Measurements from ENCODE around the gene KMT2C. TPM values are rescaled to one million over a fixed set of nuclear protein-coding genes. Genes with fewer than 3 reads are reported as not detected.

The KMT2C gene
- total RNA-seq, 1 donor from 2014 or later: 136 TPM

DNA sequence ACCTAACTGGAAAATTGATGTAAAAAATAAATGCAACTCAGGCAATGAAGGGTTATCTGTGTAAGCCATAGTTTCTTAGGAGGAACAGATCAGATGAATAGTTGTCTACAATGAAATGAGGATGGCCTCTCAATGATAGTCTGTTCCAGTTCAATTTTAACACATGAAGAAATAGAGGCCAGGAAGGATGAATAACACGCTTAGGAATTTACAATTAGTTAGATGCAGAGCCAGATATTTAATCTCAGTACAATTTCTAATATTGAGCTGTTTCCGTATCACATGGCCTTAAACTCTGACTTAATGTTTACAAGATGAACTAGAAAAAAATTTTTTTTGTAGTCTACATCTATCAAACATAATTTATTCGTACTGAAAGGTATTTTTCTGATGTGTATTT, 233.7 kb downstream of the KMT2C start:
- no peaks in the 10 kb centered on the region for H3K27me3 Mint-ChIP-seq (ENCODE audit: unreplicated experiment)
- DNase-seq: no peak

DNA sequence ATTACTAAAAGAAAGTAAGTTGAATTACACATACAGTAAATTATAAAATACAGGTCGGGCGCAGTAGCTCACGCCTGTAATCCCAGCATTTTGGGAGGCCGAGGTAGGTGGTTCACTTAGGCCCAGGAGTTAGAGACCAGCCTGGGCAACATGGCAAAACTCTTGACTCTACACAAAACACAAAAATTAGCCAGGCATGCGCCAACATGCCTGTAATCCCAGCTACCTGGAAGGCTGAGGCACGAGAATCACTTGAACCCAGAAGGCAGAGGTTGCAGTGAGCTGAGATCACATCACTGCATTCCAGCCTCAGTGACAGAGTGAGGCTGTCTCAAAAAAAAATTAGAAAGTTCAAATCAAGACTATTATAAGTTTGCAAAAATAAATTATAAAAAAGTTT, 235.4 kb downstream of the KMT2C start:
- peaks cover 5% of the 10 kb centered on the region for H3K36me3 Mint-ChIP-seq (ENCODE audit: unreplicated experiment)
- TF ChIP-seq, protein P1, sequence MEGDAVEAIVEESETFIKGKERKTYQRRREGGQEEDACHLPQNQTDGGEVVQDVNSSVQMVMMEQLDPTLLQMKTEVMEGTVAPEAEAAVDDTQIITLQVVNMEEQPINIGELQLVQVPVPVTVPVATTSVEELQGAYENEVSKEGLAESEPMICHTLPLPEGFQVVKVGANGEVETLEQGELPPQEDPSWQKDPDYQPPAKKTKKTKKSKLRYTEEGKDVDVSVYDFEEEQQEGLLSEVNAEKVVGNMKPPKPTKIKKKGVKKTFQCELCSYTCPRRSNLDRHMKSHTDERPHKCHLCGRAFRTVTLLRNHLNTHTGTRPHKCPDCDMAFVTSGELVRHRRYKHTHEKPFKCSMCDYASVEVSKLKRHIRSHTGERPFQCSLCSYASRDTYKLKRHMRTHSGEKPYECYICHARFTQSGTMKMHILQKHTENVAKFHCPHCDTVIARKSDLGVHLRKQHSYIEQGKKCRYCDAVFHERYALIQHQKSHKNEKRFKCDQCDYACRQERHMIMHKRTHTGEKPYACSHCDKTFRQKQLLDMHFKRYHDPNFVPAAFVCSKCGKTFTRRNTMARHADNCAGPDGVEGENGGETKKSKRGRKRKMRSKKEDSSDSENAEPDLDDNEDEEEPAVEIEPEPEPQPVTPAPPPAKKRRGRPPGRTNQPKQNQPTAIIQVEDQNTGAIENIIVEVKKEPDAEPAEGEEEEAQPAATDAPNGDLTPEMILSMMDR (IDR thresholded peaks at IDR 0.05; ENCODE audit: partially characterized antibody, unreplicated experiment): no peak
- H3K9me3 Mint-ChIP-seq (ENCODE audit: unreplicated experiment): no peaks in the 10 kb centered on the region
- DNase-seq: no peak
- no peaks in the 10 kb centered on the region for H3K27me3 Mint-ChIP-seq (ENCODE audit: unreplicated experiment)
- no peaks in the 10 kb centered on the region for H3K4me1 Mint-ChIP-seq (ENCODE audit: low read depth, unreplicated experiment)
- H3K4me3 Mint-ChIP-seq (ENCODE audit: unreplicated experiment): no peak overlapping the region
- H3K27ac Mint-ChIP-seq (ENCODE audit: unreplicated experiment): no peak overlapping the region

More for the DNA sequence above, 233.7 kb downstream of the KMT2C start:
- Mint-ChIP-seq H3K4me1 (ENCODE audit: low read depth, unreplicated experiment) (no peaks in the 10 kb centered on the region), H3K36me3 (ENCODE audit: unreplicated experiment) (no peaks in the 10 kb centered on the region), H3K9me3 (ENCODE audit: unreplicated experiment) (peaks cover 2% of the 10 kb centered on the region), H3K4me3 (ENCODE audit: unreplicated experiment) (no peak overlapping the region), H3K27ac (ENCODE audit: unreplicated experiment) (no peak overlapping the region)
- TF ChIP-seq, protein P1 (IDR thresholded peaks at IDR 0.05; ENCODE audit: partially characterized antibody, unreplicated experiment): no peak

DNA sequence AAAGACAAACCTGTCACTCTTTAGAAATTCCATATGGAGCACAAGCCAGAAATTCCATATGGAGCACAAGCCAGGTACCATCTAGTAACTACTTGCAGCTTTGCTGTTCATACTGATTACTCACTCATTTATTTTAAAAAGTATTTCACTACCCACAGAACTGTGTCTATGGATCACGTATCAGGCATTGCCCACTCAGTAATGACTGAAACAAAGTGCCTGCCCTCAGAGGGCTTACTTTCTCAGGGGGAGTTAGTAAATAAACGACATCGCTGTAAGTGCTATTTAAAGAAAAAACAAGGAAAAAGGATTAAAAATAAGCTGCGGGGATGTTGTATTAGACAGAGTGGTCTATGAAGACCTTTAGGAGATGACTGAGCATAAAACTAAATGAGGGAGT, 239.4 kb downstream of the KMT2C start:
- Mint-ChIP-seq H3K27ac (ENCODE audit: unreplicated experiment) (no peak overlapping the region), H3K9me3 (ENCODE audit: unreplicated experiment) (no peaks in the 10 kb centered on the region), H3K36me3 (ENCODE audit: unreplicated experiment) (peaks cover 5% of the 10 kb centered on the region), H3K4me1 (ENCODE audit: low read depth, unreplicated experiment) (peaks cover 3% of the 10 kb centered on the region), H3K4me3 (ENCODE audit: unreplicated experiment) (no peak overlapping the region), H3K27me3 (ENCODE audit: unreplicated experiment) (no peaks in the 10 kb centered on the region)
- TF ChIP-seq, protein P1 (IDR thresholded peaks at IDR 0.05; ENCODE audit: partially characterized antibody, unreplicated experiment): no peak
- DNase-seq: no peak

DNA sequence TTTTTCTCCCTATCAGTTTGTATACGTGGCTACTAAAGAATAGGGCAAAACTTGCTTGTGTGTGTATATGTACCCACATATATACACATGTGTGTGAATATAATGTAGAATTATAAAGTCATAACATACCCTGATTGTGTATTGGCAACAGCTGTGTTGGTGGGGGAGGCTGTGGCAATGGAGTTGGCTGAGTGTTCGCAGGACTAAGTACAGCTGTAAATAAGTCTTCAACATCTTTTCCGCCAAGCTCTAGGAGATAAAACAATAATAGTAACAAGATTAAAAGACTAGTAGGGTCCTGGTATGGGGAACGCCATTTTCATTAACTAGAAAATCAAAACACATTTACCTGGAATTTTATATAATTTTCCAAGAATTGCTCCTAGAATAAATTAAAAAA, 241.9 kb downstream of the KMT2C start:
- TF ChIP-seq, protein P1 (IDR thresholded peaks at IDR 0.05; ENCODE audit: partially characterized antibody, unreplicated experiment): no peak
- Mint-ChIP-seq H3K4me1 (ENCODE audit: low read depth, unreplicated experiment) (peaks cover 3% of the 10 kb centered on the region), H3K9me3 (ENCODE audit: unreplicated experiment) (peaks cover 3% of the 10 kb centered on the region), H3K36me3 (ENCODE audit: unreplicated experiment) (peaks cover 5% of the 10 kb centered on the region), H3K27me3 (ENCODE audit: unreplicated experiment) (no peaks in the 10 kb centered on the region), H3K27ac (ENCODE audit: unreplicated experiment) (no peak overlapping the region), H3K4me3 (ENCODE audit: unreplicated experiment) (no peak overlapping the region)
- no peak for DNase-seq

DNA sequence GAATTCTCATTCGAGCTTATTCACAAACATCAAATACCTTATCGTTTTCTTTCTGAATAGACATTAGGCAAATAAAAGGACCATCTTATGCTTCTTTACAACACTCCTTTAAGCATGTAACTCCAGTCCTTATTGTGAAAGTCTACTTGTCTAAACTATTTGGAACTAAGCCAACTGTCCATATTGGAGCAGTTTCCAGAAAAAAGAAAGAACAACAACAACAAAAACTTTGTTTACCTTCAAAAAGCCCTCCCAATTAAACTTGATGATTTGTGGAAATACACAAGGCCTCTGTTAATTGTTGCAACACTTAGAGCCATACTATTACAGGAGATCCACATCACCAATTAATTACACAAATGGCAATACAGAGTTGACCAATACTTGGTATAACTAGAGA, 246.7 kb downstream of the KMT2C start:
- Mint-ChIP-seq H3K4me1 (ENCODE audit: low read depth, unreplicated experiment) (peaks cover 3% of the 10 kb centered on the region), H3K27ac (ENCODE audit: unreplicated experiment) (no peak overlapping the region), H3K36me3 (ENCODE audit: unreplicated experiment) (no peaks in the 10 kb centered on the region), H3K4me3 (ENCODE audit: unreplicated experiment) (no peak overlapping the region), H3K9me3 (ENCODE audit: unreplicated experiment) (peaks cover 3% of the 10 kb centered on the region), H3K27me3 (ENCODE audit: unreplicated experiment) (no peaks in the 10 kb centered on the region)
- no peak for DNase-seq
- TF ChIP-seq, protein P1 (IDR thresholded peaks at IDR 0.05; ENCODE audit: partially characterized antibody, unreplicated experiment): no peak
